Measurements from ENCODE around the gene LGR6.

LGR6 gene

GRCh38 chr1:202305168-202305567 lies 111.6 kb downstream of the LGR6 start:
- Histone ChIP-seq H3K27ac (no peak overlapping the region), H3K9ac (no peak overlapping the region), H3K36me3 (ENCODE audit: control insufficient read depth, insufficient read depth, low read length) (no peaks in the 10 kb centered on the region), H3K4me3 (ENCODE audit: low read depth, low read length) (no peak overlapping the region), H3K4me2 (ENCODE audit: low read length) (no peak overlapping the region), H2AFZ (no peak overlapping the region), H3K4me1 (no peaks in the 10 kb centered on the region), H3K79me2 (no peaks in the 10 kb centered on the region), H3K9me3 (ENCODE audit: control insufficient read depth, low read length) (no peaks in the 10 kb centered on the region), H3K27me3 (ENCODE audit: control insufficient read depth, insufficient read depth, low read length) (no peaks in the 10 kb centered on the region)
- TF ChIP-seq, protein P1, sequence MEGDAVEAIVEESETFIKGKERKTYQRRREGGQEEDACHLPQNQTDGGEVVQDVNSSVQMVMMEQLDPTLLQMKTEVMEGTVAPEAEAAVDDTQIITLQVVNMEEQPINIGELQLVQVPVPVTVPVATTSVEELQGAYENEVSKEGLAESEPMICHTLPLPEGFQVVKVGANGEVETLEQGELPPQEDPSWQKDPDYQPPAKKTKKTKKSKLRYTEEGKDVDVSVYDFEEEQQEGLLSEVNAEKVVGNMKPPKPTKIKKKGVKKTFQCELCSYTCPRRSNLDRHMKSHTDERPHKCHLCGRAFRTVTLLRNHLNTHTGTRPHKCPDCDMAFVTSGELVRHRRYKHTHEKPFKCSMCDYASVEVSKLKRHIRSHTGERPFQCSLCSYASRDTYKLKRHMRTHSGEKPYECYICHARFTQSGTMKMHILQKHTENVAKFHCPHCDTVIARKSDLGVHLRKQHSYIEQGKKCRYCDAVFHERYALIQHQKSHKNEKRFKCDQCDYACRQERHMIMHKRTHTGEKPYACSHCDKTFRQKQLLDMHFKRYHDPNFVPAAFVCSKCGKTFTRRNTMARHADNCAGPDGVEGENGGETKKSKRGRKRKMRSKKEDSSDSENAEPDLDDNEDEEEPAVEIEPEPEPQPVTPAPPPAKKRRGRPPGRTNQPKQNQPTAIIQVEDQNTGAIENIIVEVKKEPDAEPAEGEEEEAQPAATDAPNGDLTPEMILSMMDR (IDR thresholded peaks at IDR 0.05): no peak

GRCh38 chr1:202306535-202307345 lies 113.1 kb downstream of the LGR6 start:
- Histone ChIP-seq H3K4me2 (ENCODE audit: low read length) (no peak overlapping the region), H3K27me3 (ENCODE audit: control insufficient read depth, insufficient read depth, low read length) (no peaks in the 10 kb centered on the region), H3K36me3 (ENCODE audit: control insufficient read depth, insufficient read depth, low read length) (no peaks in the 10 kb centered on the region), H3K9me3 (ENCODE audit: control insufficient read depth, low read length) (no peaks in the 10 kb centered on the region), H3K4me1 (no peaks in the 10 kb centered on the region), H3K79me2 (no peaks in the 10 kb centered on the region), H3K27ac (no peak overlapping the region), H3K4me3 (ENCODE audit: low read depth, low read length) (no peak overlapping the region), H2AFZ (no peak overlapping the region), H3K9ac (no peak overlapping the region)
- TF ChIP-seq, protein P1 (IDR thresholded peaks at IDR 0.05): no peak

DNA sequence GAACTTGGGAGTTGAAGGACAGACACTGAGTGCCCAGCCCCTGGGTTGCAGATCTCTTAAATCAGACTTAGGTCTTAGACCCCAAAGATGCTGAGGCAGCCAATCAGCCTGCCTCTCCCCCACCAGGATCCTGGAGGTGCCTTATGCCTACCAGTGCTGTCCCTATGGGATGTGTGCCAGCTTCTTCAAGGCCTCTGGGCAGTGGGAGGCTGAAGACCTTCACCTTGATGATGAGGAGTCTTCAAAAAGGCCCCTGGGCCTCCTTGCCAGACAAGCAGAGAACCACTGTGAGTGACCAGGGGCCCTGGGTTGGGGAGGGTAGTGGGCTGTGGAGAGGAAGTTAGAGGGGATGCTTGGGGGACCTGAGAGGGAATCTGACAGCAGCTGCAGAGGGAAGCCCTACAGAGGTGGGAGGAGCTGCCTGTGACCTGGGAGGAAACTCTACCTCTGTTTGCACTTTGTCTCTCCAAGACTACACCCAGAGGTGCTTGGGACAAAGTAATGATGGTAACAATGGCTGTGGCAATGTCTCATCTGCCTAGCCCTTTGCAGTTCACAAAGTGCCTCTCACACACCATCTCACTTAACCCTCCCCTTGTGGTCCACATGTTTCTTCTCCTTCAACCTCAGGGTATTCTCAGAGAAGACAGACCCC lies 116.6 kb downstream of the LGR6 start:
- Histone ChIP-seq H3K4me2 (ENCODE audit: low read length) (no peak overlapping the region), H3K27me3 (ENCODE audit: control insufficient read depth, insufficient read depth, low read length) (no peaks in the 10 kb centered on the region), H3K9me3 (ENCODE audit: control insufficient read depth, low read length) (no peaks in the 10 kb centered on the region), H2AFZ (no peak overlapping the region), H3K4me3 (ENCODE audit: low read depth, low read length) (no peak overlapping the region), H3K4me1 (no peaks in the 10 kb centered on the region), H3K9ac (no peak overlapping the region), H3K36me3 (ENCODE audit: control insufficient read depth, insufficient read depth, low read length) (no peaks in the 10 kb centered on the region), H3K79me2 (no peaks in the 10 kb centered on the region), H3K27ac (no peak overlapping the region)
- TF ChIP-seq, protein P1 (IDR thresholded peaks at IDR 0.05): no peak

GRCh38 chr1:202310746-202311145 lies 117.1 kb downstream of the LGR6 start:
- no peaks in the 10 kb centered on the region for H3K27me3 ChIP-seq (ENCODE audit: control insufficient read depth, insufficient read depth, low read length)

More at GRCh38 chr1:202310746-202311145, 117.1 kb downstream of the LGR6 start:
- no peak overlapping the region for H3K9ac ChIP-seq
- no peak overlapping the region for H3K4me3 ChIP-seq (ENCODE audit: low read depth, low read length)
- H3K79me2 ChIP-seq: no peaks in the 10 kb centered on the region
- no peaks in the 10 kb centered on the region for H3K4me1 ChIP-seq
- TF ChIP-seq, protein P1 (IDR thresholded peaks at IDR 0.05): no peak
- no peak overlapping the region for H2AFZ ChIP-seq
- H3K4me2 ChIP-seq (ENCODE audit: low read length): no peak overlapping the region
- no peaks in the 10 kb centered on the region for H3K36me3 ChIP-seq (ENCODE audit: control insufficient read depth, insufficient read depth, low read length)
- H3K27ac ChIP-seq: no peak overlapping the region
- H3K9me3 ChIP-seq (ENCODE audit: control insufficient read depth, low read length): no peaks in the 10 kb centered on the region
